BLaER1 (cell line): Measurements from ENCODE around the gene SMYD3.

Experiments
- H3K27ac ChIP-seq: shearing (Covaris generic); formaldehyde crosslinking; 2 replicates; pipeline ENCODE4 v1.8.1; 2022
- H3K27me3 ChIP-seq: shearing (Covaris generic); formaldehyde crosslinking; 2 replicates; pipeline ENCODE4 v1.8.1; 2022
- H3K36me3 ChIP-seq: shearing (Covaris generic); formaldehyde crosslinking; 2 replicates; pipeline ENCODE4 v1.8.1; 2022
- H3K4me1 ChIP-seq: shearing (Covaris generic); formaldehyde crosslinking; 2 replicates; pipeline ENCODE4 v1.8.1; 2022
- H3K4me2 ChIP-seq: shearing (Covaris generic); formaldehyde crosslinking; 2 replicates; pipeline ENCODE4 v1.8.1; 2022
- H3K4me3 ChIP-seq: shearing (Covaris generic); formaldehyde crosslinking; 2 replicates; pipeline ENCODE4 v1.8.1; 2022
- H3K9ac ChIP-seq: shearing (Covaris generic); formaldehyde crosslinking; 2 replicates; pipeline ENCODE4 v1.8.1; 2022
- H3K9me3 ChIP-seq: shearing (Covaris generic); formaldehyde crosslinking; 2 replicates; pipeline ENCODE4 v1.8.1; 2022
- H4K20me1 ChIP-seq: shearing (Covaris generic); formaldehyde crosslinking; 2 replicates; pipeline ENCODE4 v1.8.1; 2022
- Cebpa-rat ChIP-seq: shearing (Covaris generic); IDR thresholded peaks from 2 replicates; pipeline ENCODE4 v1.8.1; 2022

Gene SMYD3

GRCh38 chr1:246450611-246451251, 56.3 kb downstream of the SMYD3 start:
- Histone ChIP-seq H3K27ac (no peak overlapping the region), H3K4me1 (peaks cover 14% of the 10 kb centered on the region), H4K20me1 (peaks cover 65% of the 10 kb centered on the region), H3K36me3 (no peaks in the 10 kb centered on the region), H3K9me3 (no peaks in the 10 kb centered on the region), H3K9ac (no peak overlapping the region), H3K4me3 (no peak overlapping the region), H3K27me3 (no peaks in the 10 kb centered on the region), H3K4me2 (no peak overlapping the region)
- TF ChIP-seq Cebpa-rat: no peak

DNA sequence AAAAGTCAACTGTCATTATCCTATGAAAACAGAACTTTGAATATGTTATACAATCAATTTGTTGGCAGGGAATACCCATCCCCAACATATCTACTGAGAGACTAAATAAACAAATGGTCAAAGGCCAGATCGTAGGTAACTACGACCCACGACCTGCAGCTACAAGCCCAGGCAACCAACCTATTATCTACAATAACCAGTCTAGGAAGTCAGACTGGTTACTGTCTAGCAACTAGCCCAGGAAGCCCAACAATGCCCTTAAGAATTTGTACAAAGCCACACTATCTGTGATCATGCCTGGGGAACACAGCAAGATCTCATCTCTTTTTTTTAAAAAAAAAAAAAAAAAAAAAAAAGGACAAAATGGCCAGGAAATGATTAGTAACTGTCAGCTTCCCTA, 58.7 kb downstream of the SMYD3 start:
- H3K27me3 ChIP-seq: no peaks in the 10 kb centered on the region
- no peak overlapping the region for H3K27ac ChIP-seq
- H3K9me3 ChIP-seq: no peaks in the 10 kb centered on the region
- no peak overlapping the region for H3K9ac ChIP-seq
- peaks cover 4% of the 10 kb centered on the region; the same call in 1 of the 2 replicates for H3K4me1 ChIP-seq
- H3K4me3 ChIP-seq: no peak overlapping the region
- no peak overlapping the region for H3K4me2 ChIP-seq
- no peaks in the 10 kb centered on the region for H3K36me3 ChIP-seq
- no peak for TF ChIP-seq Cebpa-rat
- H4K20me1 ChIP-seq: peaks cover 42% of the 10 kb centered on the region

DNA sequence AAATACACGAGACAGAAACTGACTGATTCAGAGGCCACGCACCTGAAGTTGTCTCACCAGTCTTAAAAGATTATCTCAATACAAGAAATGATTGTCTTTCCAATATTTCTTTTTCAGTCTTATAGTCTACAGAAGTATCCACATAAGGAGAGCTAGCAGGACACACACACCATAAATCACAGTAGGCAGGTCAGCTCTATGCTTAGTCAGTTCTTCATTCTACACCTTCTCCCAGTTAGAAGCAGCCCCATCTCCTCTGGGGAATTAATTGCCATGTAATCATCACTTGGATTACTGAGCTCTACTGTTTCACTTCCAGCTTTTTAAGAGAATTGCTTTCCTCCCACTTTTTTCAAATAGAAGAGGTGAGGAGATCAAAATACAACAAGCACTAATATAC, 59.6 kb downstream of the SMYD3 start:
- Histone ChIP-seq H3K4me1 (peaks cover 4% of the 10 kb centered on the region; the same call in 1 of the 2 replicates), H3K9me3 (no peaks in the 10 kb centered on the region), H3K4me2 (no peak overlapping the region), H3K9ac (no peak overlapping the region), H4K20me1 (peaks cover 33% of the 10 kb centered on the region), H3K36me3 (no peaks in the 10 kb centered on the region), H3K27me3 (no peaks in the 10 kb centered on the region), H3K27ac (no peak overlapping the region), H3K4me3 (no peak overlapping the region)
- no peak for TF ChIP-seq Cebpa-rat

- Histone ChIP-seq H3K27ac (no peak overlapping the region), H3K4me1 (no peaks in the 10 kb centered on the region), H3K4me3 (no peak overlapping the region), H3K4me2 (no peak overlapping the region), H3K36me3 (no peaks in the 10 kb centered on the region), H4K20me1 (peaks cover 13% of the 10 kb centered on the region; the same call in 1 of the 2 replicates), H3K27me3 (no peaks in the 10 kb centered on the region), H3K9ac (no peak overlapping the region), H3K9me3 (peaks cover 7% of the 10 kb centered on the region; the same call in 1 of the 2 replicates)
- TF ChIP-seq Cebpa-rat: no peak
Observed at GRCh38 chr1:246445503-246445902, 61.6 kb downstream of the SMYD3 start.

DNA sequence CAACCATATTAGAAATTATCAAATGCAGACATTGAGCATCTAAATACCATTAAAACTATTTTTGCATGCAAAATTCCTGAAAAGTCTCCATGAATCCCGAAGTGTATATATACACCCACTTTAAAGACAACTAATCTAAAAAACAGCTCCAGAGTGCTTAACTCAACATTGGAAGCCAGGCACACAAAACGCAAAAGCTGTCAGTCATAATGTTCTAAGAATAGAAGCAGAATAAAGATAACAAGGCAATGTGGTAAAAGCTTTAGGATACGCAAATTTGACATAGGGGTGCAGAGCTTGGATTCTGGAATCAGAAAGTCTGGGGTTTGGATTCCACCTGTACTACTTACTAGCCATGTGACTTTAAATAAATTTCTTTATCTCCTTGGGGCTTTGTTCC, 62.5 kb downstream of the SMYD3 start:
- H3K9ac ChIP-seq: no peak overlapping the region
- H3K27ac ChIP-seq: no peak overlapping the region
- no peaks in the 10 kb centered on the region for H3K4me1 ChIP-seq
- H3K4me2 ChIP-seq: no peak overlapping the region
- H3K27me3 ChIP-seq: no peaks in the 10 kb centered on the region
- H4K20me1 ChIP-seq: peaks cover 5% of the 10 kb centered on the region; the same call in 1 of the 2 replicates
- TF ChIP-seq Cebpa-rat: no peak
- no peak overlapping the region for H3K4me3 ChIP-seq
- peaks cover 7% of the 10 kb centered on the region; the same call in 1 of the 2 replicates for H3K9me3 ChIP-seq
- no peaks in the 10 kb centered on the region for H3K36me3 ChIP-seq

- H3K4me3 ChIP-seq: no peak overlapping the region
- peaks cover 11% of the 10 kb centered on the region; the same call in 1 of the 2 replicates for H3K36me3 ChIP-seq
- no peak for TF ChIP-seq Cebpa-rat
- no peaks in the 10 kb centered on the region for H4K20me1 ChIP-seq
- H3K27me3 ChIP-seq: no peaks in the 10 kb centered on the region
- peaks cover 32% of the 10 kb centered on the region for H3K9me3 ChIP-seq
- H3K4me1 ChIP-seq: no peaks in the 10 kb centered on the region
- no peak overlapping the region for H3K4me2 ChIP-seq
- H3K9ac ChIP-seq: no peak overlapping the region
- H3K27ac ChIP-seq: no peak overlapping the region
Observed at GRCh38 chr1:246437961-246438360, 69.1 kb downstream of the SMYD3 start.

GRCh38 chr1:246435421-246436041, 71.5 kb downstream of the SMYD3 start:
- no peak for TF ChIP-seq Cebpa-rat
- H3K27ac ChIP-seq: no peak overlapping the region

GRCh38 chr1:246434335-246434734, 72.7 kb downstream of the SMYD3 start:
- TF ChIP-seq Cebpa-rat: no peak
- H3K4me3 ChIP-seq: no peak overlapping the region
- peaks cover 11% of the 10 kb centered on the region; the same call in 1 of the 2 replicates for H3K36me3 ChIP-seq
- H3K4me2 ChIP-seq: no peak overlapping the region
- peaks cover 33% of the 10 kb centered on the region for H3K9me3 ChIP-seq
- H3K9ac ChIP-seq: no peak overlapping the region
- H3K27me3 ChIP-seq: no peaks in the 10 kb centered on the region
- no peaks in the 10 kb centered on the region for H4K20me1 ChIP-seq
- no peak overlapping the region for H3K27ac ChIP-seq
- no peaks in the 10 kb centered on the region for H3K4me1 ChIP-seq

More at GRCh38 chr1:246435421-246436041, 71.5 kb downstream of the SMYD3 start:
- Histone ChIP-seq H3K9ac (no peak overlapping the region), H3K36me3 (peaks cover 11% of the 10 kb centered on the region; the same call in 1 of the 2 replicates), H3K9me3 (peaks cover 26% of the 10 kb centered on the region), H3K4me1 (no peaks in the 10 kb centered on the region), H3K27me3 (no peaks in the 10 kb centered on the region), H3K4me2 (no peak overlapping the region), H3K4me3 (no peak overlapping the region), H4K20me1 (no peaks in the 10 kb centered on the region)

- Histone ChIP-seq H3K4me3 (no peak overlapping the region), H3K9ac (no peak overlapping the region), H3K27ac (no peak overlapping the region), H3K36me3 (no peaks in the 10 kb centered on the region), H3K4me2 (no peak overlapping the region), H3K9me3 (peaks cover 18% of the 10 kb centered on the region), H3K4me1 (peaks cover 7% of the 10 kb centered on the region), H4K20me1 (no peaks in the 10 kb centered on the region), H3K27me3 (no peaks in the 10 kb centered on the region)
- TF ChIP-seq Cebpa-rat: no peak
Observed at GRCh38 chr1:246428542-246429308, 78.4 kb downstream of the SMYD3 start.

DNA sequence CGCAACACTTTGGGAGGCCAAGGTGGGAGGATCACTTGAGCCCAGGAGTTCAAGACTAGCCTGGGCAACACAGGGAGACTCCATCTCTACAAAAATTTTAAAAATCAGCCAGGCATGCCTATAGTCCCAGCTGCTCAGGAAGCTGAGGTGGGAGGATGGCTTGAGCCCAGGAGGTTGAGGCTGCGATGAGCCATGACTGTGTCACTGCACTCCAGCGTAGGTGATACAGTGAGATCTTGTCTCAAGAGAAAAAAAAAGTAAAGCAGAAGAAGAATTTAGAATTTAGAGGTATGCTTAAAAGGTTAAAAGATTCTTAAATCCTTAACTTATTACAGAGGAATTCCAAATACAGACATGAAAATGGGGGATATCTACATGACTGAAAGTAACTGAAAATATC, 79.5 kb downstream of the SMYD3 start:
- no peaks in the 10 kb centered on the region for H3K36me3 ChIP-seq
- no peak overlapping the region for H3K9ac ChIP-seq
- peaks cover 12% of the 10 kb centered on the region for H3K9me3 ChIP-seq
- H3K27me3 ChIP-seq: no peaks in the 10 kb centered on the region
- no peak for TF ChIP-seq Cebpa-rat
- H3K4me3 ChIP-seq: no peak overlapping the region
- no peak overlapping the region for H3K4me2 ChIP-seq
- H3K27ac ChIP-seq: no peak overlapping the region
- H3K4me1 ChIP-seq: peaks cover 7% of the 10 kb centered on the region
- no peaks in the 10 kb centered on the region for H4K20me1 ChIP-seq
